Measurements from ENCODE around the gene BAK1.

The BAK1 gene

GRCh38 chr6:33587529-33587928, 7.5 kb upstream of the BAK1 start:
- Histone ChIP-seq H3K9me2 (replicated peaks; ENCODE audit: control insufficient read depth, low read length) (no peaks in the 10 kb centered on the region), H4K20me1 (ENCODE audit: control insufficient read depth, insufficient read depth, low read depth, low read length) (no peaks in the 10 kb centered on the region), H3F3A (ENCODE audit: control insufficient read depth, insufficient read depth) (peaks cover 16% of the 10 kb centered on the region), H3K27ac (ENCODE audit: low read depth, low read length) (no peak overlapping the region), H3K9me3 (ENCODE audit: control insufficient read depth, insufficient read depth, low read length) (no peaks in the 10 kb centered on the region), H3K4me2 (ENCODE audit: low read length) (no peak overlapping the region), H3K27me3 (ENCODE audit: control insufficient read depth, low read length) (no peaks in the 10 kb centered on the region), H3K36me3 (ENCODE audit: control insufficient read depth, low read length) (no peaks in the 10 kb centered on the region), H3K4me3 (ENCODE audit: low read length) (no peak overlapping the region), H3K79me2 (ENCODE audit: control insufficient read depth, low read length) (no peaks in the 10 kb centered on the region), H3K4me1 (ENCODE audit: control insufficient read depth, low read length) (peaks cover 49% of the 10 kb centered on the region)
- TF ChIP-seq CTCF (IDR thresholded peaks at IDR 0.05; ENCODE audit: low read depth, low read length, poor library complexity, severe bottlenecking): no peak
- no peak for TF ChIP-seq EZH2phosphoT487 (IDR thresholded peaks at IDR 0.05; ENCODE audit: borderline replicate concordance, low read length)

- Histone ChIP-seq H3K4me1 (ENCODE audit: control insufficient read depth, low read length) (peaks cover 35% of the 10 kb centered on the region), H3K36me3 (ENCODE audit: control insufficient read depth, low read length) (no peaks in the 10 kb centered on the region), H3F3A (ENCODE audit: control insufficient read depth, insufficient read depth) (peaks cover 4% of the 10 kb centered on the region), H3K27me3 (ENCODE audit: control insufficient read depth, low read length) (no peaks in the 10 kb centered on the region), H3K9me2 (replicated peaks; ENCODE audit: control insufficient read depth, low read length) (no peaks in the 10 kb centered on the region), H3K9me3 (ENCODE audit: control insufficient read depth, insufficient read depth, low read length) (no peaks in the 10 kb centered on the region), H3K4me2 (ENCODE audit: low read length) (peak overlapping the region; percentile 63), H4K20me1 (ENCODE audit: control insufficient read depth, insufficient read depth, low read depth, low read length) (no peaks in the 10 kb centered on the region), H3K4me3 (ENCODE audit: low read length) (peak overlapping the region; percentile 57), H3K79me2 (ENCODE audit: control insufficient read depth, low read length) (no peaks in the 10 kb centered on the region), H3K27ac (ENCODE audit: low read depth, low read length) (no peak overlapping the region)
- no peak for TF ChIP-seq CTCF (IDR thresholded peaks at IDR 0.05; ENCODE audit: low read depth, low read length, poor library complexity, severe bottlenecking)
- no peak for TF ChIP-seq EZH2phosphoT487 (IDR thresholded peaks at IDR 0.05; ENCODE audit: borderline replicate concordance, low read length)
Measured at GRCh38 chr6:33586108-33586640, 6.1 kb upstream of the BAK1 start.

- H3K4me3 ChIP-seq (ENCODE audit: low read length): peak overlapping the region; percentile 57
- no peak for TF ChIP-seq EZH2phosphoT487 (IDR thresholded peaks at IDR 0.05; ENCODE audit: borderline replicate concordance, low read length)
- TF ChIP-seq CTCF (IDR thresholded peaks at IDR 0.05; ENCODE audit: low read depth, low read length, poor library complexity, severe bottlenecking): peak; percentile 97
Measured at GRCh38 chr6:33585403-33586107, 5.5 kb upstream of the BAK1 start.

More at GRCh38 chr6:33585403-33586107, 5.5 kb upstream of the BAK1 start:
- H3K79me2 ChIP-seq (ENCODE audit: control insufficient read depth, low read length): no peaks in the 10 kb centered on the region
- no peaks in the 10 kb centered on the region for H4K20me1 ChIP-seq (ENCODE audit: control insufficient read depth, insufficient read depth, low read depth, low read length)
- H3K27ac ChIP-seq (ENCODE audit: low read depth, low read length): no peak overlapping the region
- no peaks in the 10 kb centered on the region for H3K9me3 ChIP-seq (ENCODE audit: control insufficient read depth, insufficient read depth, low read length)
- no peaks in the 10 kb centered on the region for H3K36me3 ChIP-seq (ENCODE audit: control insufficient read depth, low read length)
- H3K27me3 ChIP-seq (ENCODE audit: control insufficient read depth, low read length): no peaks in the 10 kb centered on the region
- H3F3A ChIP-seq (ENCODE audit: control insufficient read depth, insufficient read depth): no peaks in the 10 kb centered on the region
- H3K4me2 ChIP-seq (ENCODE audit: low read length): peak overlapping the region; percentile 63
- peaks cover 32% of the 10 kb centered on the region for H3K4me1 ChIP-seq (ENCODE audit: control insufficient read depth, low read length)
- no peaks in the 10 kb centered on the region for H3K9me2 ChIP-seq (replicated peaks; ENCODE audit: control insufficient read depth, low read length)
